Fibroblast of skin of abdomen (primary cell): ENCODE data around the gene MKLN1.
"Not testable (repeated sequence)": the region's sequence is repeated elsewhere in the genome, so short reads cannot be mapped to it uniquely, and the experiment has no call there.

ENCODE experiments used
- DNase-seq: peaks from one replicate; pipeline ENCODE4 v3.0.0-alpha.2; 2013

Gene MKLN1

DNA sequence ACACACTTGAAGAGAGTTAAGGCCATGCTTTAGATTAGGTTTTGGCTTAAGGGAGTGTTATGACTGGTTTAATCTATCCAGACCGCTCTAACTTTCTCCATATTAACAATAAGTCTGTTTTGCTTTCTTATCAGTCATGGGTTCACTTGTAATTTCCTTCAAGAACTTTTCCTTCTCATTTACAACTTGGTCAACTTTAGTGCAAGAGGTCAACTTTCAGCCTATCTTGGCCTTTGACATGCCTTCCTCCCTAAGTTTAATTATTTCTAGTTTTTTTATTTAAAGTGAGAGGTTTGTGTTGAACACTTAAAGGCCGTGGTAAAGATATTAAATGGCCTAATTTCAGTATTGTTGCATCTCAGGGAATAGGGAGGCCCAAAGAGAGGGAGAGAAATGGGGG is 75.6 kb downstream of the MKLN1 start:
- DNase-seq: no peak

- no peak for DNase-seq
Observed at GRCh38 chr7:131404226-131404911, 76.7 kb downstream of the MKLN1 start.

DNA sequence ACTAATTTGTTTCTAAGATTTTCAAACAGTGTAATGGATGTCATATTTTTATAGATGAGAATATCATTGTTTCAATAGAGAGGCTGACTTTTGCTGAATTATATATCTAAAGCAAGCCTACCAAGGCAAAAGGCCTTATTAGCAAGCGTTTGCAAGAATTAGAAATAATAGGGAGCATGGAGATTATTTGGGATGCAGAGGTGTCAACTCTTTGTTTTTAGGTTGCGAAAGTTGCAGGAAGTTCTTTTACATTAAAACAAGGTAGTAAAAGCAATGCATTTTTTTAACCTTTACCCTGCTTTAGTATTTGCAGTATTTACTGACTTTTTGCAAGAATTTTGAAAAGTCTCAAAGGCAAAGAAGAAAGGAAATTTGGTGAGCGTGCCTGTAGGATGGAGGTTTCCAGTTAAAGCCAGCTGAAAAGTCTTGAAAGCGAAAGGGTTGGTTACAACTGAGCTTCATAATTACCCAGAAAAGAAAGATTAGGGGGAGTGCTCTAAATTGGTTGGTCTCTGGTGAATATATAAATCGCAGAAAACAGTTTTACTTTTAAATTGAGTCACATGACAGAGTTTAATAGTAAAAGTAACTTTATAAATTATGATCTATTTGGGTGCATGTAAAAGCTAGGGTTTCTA is 81.6 kb downstream of the MKLN1 start:
- no peak for DNase-seq

DNA sequence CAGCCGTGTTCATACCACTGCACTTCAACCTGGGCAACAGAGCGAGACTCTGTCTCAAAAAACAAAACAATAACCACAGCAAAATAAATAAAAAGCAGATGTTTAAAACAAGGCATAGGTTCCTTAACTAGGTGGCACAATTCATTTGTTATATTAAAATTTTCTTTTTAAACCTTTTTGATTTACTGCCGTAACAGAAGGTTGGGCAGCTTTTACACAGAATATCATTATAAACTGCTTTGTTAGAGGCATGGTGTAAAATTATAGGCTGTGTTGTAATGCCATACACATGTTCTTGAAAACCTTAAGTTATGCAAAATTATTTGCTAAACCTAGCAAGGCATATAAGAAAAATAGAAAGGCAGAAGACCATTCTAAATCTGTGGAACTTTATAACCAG is 84.4 kb downstream of the MKLN1 start:
- no peak for DNase-seq

DNA sequence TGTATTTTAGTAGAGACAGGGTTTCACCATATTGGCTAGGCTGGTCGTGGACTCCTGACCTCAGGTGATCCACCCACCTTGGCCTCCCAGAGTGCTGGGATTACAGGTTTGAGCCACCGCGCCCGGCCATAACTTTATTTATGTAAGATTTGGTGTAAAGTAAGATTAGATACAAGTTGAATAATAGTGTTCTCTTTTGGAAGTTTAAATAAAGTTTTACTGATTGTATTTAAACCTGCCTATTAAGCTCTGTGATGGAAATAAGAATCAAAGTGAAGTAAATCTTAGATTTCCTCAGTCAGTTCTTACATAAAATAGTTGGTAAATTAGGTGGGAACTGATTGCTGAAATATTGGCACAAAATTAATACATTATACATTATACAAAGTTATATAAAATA is 86.0 kb downstream of the MKLN1 start:
- DNase-seq: no peak

GRCh38 chr7:131424219-131424822 is 96.6 kb downstream of the MKLN1 start:
- DNase-seq: peak; percentile 38

DNA sequence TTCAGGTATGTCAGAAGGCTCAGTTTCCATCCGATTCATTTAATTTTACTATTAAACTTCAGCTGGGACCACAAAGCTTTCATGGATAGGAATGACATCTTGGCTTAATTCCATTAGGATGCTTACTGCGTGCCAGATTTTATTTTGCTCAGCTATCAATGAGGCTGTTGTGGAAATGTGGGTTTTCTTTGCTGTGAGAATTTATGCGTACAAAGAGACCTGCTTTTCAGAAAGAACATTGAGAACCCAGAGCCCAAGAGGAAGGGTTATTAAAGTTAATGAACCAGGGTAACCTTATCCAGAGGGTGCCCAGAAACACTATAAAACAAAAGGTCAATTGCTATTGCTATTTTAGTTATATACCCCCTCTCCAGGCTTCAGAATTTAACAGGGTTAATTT is 98.3 kb downstream of the MKLN1 start:
- DNase-seq: no peak

GRCh38 chr7:131430826-131431225 is 103.2 kb downstream of the MKLN1 start:
- DNase-seq: not testable (repeated sequence)

DNA sequence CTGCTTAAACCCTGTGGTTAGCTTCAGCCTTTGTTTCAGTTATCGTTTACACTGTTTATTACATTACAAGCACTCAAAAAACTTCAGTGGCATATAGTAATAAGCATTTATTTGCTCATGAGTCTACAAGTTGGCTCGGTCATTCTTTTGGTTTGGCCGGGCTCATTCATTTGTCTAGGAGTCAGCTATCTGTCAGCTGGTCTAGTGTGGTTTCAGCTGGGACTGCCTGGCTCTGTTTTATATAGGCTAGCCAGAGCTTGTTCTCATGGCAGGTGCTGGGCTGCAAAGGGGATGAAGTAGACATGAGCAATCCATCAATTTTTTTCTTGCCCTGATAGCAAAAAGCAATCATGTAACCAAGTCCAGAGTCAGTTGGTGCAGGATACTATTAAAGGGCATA is 103.6 kb downstream of the MKLN1 start:
- peak; percentile 8 for DNase-seq

DNA sequence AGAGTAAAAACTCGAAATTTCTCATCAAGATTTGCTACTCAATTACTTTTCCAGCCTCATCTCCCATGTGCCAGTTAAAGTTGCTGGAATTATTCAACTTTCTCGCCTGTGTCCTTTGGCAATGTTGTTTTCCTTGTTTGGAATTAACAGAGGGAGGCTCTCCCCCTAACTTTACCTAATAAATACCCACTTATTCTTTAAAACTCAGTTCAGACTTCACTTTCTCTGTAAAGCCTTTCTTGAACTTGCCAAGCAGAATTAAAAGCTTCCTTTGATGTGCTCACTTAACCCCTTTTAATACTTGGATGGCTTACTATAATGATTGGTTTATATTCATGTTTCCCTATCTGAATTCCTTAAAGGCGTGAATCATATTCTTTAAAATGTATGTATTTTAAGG is 104.1 kb downstream of the MKLN1 start:
- DNase-seq: no peak

GRCh38 chr7:131436384-131436783 is 108.7 kb downstream of the MKLN1 start:
- DNase-seq: no peak

DNA sequence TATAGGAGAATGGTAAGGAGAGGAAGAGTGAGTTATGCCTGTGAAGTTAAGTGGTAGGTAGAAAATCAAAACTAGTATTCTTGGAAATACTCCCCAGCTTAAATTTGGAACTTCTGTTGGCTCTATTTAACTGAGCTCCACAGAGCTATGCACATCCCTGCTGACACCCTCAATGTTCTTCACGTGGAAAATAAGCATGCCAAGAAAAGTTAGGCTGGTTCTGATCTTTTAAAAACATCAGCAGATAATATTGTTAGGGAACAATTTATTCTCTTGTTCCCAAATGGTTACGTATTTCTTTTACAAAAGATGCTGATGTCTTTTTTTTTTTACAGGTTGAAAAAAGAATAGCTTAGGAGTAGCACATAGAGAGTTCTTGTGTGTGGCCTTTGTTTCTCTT is 111.3 kb downstream of the MKLN1 start:
- no peak for DNase-seq

DNA sequence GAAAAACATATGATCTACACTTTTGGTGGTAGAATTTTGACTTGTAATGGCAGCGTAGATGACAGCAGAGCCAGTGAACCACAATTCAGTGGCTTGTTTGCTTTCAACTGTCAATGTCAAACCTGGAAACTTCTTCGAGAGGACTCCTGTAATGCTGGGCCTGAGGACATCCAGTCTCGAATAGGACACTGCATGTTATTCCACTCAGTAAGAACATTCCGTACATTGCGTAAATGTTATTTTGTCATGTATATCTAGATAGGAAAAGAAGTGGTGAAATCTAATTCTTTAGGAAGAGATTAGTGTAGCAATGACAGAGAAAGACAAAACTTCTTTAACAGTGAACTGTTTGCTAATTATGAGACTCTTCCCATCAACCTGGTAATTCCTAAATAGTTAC is 115.8 kb downstream of the MKLN1 start:
- no peak for DNase-seq

DNA sequence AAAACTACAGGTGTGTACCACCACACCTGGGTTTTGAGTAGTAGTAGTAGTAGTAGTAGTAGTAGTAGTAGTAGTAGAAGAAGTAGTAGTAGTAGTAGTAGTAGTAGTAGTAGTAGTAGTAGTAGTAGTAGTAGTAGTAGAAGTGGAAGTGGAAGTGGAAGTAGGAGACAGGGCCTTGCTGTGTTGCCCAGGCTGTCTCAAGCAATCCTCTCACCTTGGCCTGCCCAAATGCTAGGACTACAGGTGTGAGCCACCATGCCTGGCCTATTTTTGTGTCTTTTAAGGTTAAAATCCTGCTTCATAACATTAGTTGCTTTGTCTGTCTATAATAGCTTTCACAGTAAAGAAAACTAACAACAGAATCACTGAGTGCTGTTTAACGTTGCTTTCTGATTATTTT is 117.0 kb downstream of the MKLN1 start:
- no peak for DNase-seq

GRCh38 chr7:131449373-131449902 is 121.8 kb downstream of the MKLN1 start:
- DNase-seq: no peak

DNA sequence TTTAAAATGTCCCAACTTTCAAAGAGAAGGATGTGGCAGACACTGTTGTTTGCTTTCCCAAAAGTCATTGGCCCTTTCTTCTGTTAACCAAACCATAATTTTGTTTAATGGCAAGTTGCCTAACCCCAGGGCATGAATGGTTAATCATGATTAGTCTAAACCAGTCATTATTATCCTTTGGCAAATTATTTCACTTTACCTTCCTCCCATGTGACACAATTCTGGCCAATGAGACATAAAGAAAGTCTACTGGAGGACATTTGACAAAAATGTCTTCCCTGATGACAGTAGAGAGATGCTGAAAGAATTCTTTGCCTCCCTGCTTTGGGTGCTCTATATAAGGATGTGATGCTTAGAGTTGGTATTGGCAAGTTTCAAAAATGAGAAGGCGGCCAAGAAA is 126.8 kb downstream of the MKLN1 start:
- DNase-seq: no peak

GRCh38 chr7:131455001-131455400 is 127.3 kb downstream of the MKLN1 start:
- DNase-seq: no peak

GRCh38 chr7:131455546-131455945 is 127.9 kb downstream of the MKLN1 start:
- no peak for DNase-seq

DNA sequence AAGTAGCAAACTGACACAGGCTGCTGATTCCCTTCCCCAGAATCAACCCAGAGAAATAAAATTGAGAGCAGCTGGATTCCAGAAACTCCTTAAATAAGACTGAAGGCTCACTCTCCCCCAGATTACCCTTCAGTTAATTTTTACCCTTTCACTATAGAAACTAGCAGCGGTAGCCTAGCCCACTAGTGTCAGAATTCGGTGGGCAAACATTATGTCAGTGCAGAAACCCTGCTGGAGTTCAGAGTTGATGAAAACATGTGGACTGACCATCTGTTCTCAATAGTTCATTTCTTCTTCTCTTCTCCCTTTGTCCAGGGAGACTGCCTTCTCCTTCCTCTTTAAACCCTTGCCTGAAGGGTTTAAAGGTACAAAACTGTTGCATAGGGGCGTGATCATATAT is 128.7 kb downstream of the MKLN1 start:
- no peak for DNase-seq

DNA sequence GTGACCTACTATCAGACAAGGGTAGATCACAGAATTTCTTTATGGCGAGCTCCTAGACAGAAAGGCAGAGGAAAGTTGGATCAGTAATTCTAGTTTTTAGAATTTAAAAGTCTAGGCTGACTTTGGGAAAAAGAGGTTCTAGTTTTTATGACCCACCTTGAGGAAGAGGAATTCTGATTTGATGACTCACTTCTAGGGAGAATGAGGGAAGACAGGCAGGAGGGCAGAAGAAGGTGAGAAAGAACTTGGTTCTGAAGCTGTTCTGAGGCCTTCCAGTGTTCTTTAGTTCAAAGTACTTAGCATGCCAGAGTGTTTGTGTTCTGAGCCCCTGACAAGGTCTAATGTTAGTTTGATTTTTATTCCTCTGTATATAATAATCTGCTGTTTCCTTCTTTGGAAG is 131.6 kb downstream of the MKLN1 start:
- no peak for DNase-seq

DNA sequence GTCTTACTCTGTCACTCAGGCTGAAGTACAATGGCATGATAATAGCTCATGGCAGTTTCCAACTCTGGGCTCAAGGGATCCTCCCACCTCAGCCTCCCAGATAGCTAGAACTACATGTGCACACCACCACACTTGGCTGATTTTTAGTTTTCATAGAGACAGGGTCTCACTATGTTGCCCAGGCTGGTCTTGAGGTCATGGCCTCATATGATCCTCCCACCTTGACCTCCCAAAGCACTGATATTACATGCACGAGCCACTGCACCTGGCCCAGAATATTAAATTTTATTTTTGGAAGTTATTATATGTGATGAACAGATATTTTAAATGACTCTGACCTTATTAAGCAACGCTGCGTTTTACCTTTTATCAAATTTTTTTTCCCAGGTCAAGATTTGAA is 134.4 kb downstream of the MKLN1 start:
- no peak for DNase-seq

DNA sequence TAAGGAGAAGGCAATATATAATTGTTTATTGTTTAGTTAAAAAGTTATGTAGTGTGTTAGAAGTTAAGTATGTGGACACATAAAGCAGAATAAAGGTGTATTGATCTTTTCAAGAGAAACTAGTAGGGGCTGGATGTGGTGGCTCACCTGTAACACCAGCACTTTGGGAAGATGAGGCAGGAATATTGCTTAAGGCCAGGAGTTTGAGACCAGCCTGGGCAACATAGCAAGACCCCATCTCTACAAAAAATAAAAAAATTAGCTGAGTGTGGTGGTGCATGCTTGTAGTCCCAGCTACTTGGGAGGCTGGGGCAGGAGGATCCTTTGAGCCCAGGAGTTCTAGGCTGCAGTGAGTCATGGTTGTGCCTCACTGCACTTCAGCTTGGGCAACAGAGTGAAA is 135.0 kb downstream of the MKLN1 start:
- DNase-seq: not testable (repeated sequence)

GRCh38 chr7:131466735-131467365 is 139.2 kb downstream of the MKLN1 start:
- DNase-seq: no peak

DNA sequence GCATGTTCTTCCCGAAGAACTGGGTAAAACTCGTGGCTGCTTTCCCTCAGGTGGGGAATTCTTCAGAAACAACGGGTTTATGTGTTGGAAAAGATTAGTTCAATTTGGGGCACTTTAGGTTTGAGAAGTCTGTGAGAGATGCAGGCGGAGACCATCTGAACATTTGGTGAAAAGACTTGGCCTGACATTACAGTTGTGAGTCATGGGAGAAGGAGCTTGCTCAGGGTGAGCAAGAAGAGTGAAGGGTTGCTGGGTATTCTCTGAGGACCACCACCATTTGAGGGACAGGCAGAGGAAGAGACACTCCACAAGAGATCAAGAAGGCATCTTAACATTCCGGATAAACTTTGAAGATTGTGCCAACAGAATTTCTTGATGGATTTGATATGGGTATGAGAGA is 140.1 kb downstream of the MKLN1 start:
- DNase-seq: no peak
